Mesodermal cell (in vitro differentiated cells): ENCODE data around the gene CYTH2.
"Not testable (repeated sequence)": the region's sequence is repeated elsewhere in the genome, so short reads cannot be mapped to it uniquely, and the experiment has no call there.

Experiments used
- H3K27ac ChIP-seq: 2 replicates; pipeline ENCODE4 v1.7.0; 2013; ENCODE audit warnings: mild to moderate bottlenecking, low read depth, low read length, moderate library complexity; ENCODE audit not compliant: severe bottlenecking
- H3K36me3 ChIP-seq: 2 replicates; pipeline ENCODE4 v1.7.1; 2013; ENCODE audit warnings: mild to moderate bottlenecking, low read length, moderate library complexity; ENCODE audit not compliant: control insufficient read depth, insufficient read depth
- H3K4me1 ChIP-seq: one replicate; pipeline ENCODE4 v1.7.1; 2013; ENCODE audit warnings: mild to moderate bottlenecking, low read length; ENCODE audit not compliant: insufficient read depth, control insufficient read depth, poor library complexity, severe bottlenecking
- H3K4me3 ChIP-seq: 2 replicates; pipeline ENCODE4 v1.7.0; 2013; ENCODE audit warnings: low read length, control low read depth, mild to moderate bottlenecking; ENCODE audit not compliant: insufficient read depth, poor library complexity, severe bottlenecking; ENCODE audit errors: extremely low read depth
- H3K9me3 ChIP-seq: 2 replicates; pipeline ENCODE4 v1.7.1; 2013; ENCODE audit warnings: mild to moderate bottlenecking, low read length, moderate library complexity; ENCODE audit not compliant: control insufficient read depth
- whole genome bisulfite sequencing, 2 experiments: methylation state at CpG; one replicate each; pipeline ENCODE4 v1.1.5; 2013; ENCODE audit warnings: missing lambda C conversion rate in 2 of 2; ENCODE audit not compliant: insufficient coverage in 2 of 2; 5-methylcytosine and 5-hydroxymethylcytosine counted together

The CYTH2 gene

GRCh38 chr19:48487544-48487943, 18.4 kb downstream of the CYTH2 start:
- WGBS, 2 experiments, result 90 to 96% methylated on average over 5 to 6 of the region's 6 CpGs
- no peaks in the 10 kb centered on the region for H3K9me3 ChIP-seq

DNA sequence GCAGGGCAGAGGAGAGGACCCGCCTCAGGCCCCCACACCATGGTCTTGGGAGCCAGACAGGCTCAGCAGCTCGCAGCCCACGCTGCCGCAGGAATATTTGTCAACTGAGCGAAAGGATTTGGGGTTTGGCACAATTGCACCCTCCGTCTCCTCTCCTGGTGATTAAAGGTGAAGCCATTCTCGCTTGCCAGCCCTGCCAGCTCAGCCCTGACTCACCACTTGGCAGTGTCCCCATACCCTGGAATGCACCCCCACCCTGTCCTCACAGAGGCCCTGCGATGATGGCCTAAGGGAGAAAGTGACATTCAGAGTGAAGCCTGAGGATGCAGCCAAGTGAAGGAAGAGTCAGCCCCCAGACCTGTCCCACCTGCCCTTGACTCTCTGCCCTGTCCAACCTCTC, 18.8 kb downstream of the CYTH2 start:
- Histone ChIP-seq H3K9me3 (no peaks in the 10 kb centered on the region), H3K4me1 (peaks cover 4% of the 10 kb centered on the region), H3K27ac (no peak overlapping the region), H3K36me3 (peaks cover 4% of the 10 kb centered on the region), H3K4me3 (no peak overlapping the region)
- WGBS, 2 experiments, result 91 to 95% methylated on average over 7 to 8 of the region's 8 CpGs

More at GRCh38 chr19:48487544-48487943, 18.4 kb downstream of the CYTH2 start:
- H3K36me3 ChIP-seq, result peaks cover 6% of the 10 kb centered on the region
- H3K4me3 ChIP-seq, result no peak overlapping the region
- H3K27ac ChIP-seq, result no peak overlapping the region
- peaks cover 4% of the 10 kb centered on the region for H3K4me1 ChIP-seq

DNA sequence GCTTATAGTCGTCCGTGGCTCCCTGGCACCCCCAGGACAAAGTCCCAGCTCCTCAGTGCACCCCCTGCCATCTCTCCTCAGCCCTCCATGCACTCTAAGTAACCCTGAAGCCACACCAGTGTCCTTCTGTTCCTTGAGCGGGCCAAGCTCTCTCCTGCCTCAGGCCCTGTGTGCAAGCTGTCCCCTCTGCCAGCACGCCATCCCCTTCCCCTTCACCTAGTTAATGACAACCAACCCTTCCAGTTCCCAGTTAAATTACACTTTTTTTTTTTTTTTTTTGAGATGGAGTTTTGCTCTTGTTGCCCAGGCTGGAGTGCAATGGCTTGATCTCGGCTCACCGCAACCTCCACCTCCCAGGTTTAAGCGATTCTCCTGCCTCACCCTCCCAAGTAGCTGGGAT, 19.3 kb downstream of the CYTH2 start:
- 89 to 96% methylated on average over 3 of the region's 7 CpGs for WGBS, 2 experiments
- not testable (repeated sequence) for H3K4me3 ChIP-seq, H3K4me1 ChIP-seq, H3K9me3 ChIP-seq, H3K27ac ChIP-seq, H3K36me3 ChIP-seq

- 28 to 39% methylated on average over 15 to 17 of the region's 19 CpGs for WGBS, 2 experiments
- Histone ChIP-seq H3K36me3 (no peaks in the 10 kb centered on the region), H3K27ac (no peak overlapping the region), H3K4me1 (peaks cover 4% of the 10 kb centered on the region), H3K4me3 (no peak overlapping the region), H3K9me3 (no peaks in the 10 kb centered on the region)
Observed at GRCh38 chr19:48489608-48490216, 20.5 kb downstream of the CYTH2 start.

- WGBS, 2 experiments, result 11 to 12% methylated on average over 20 to 24 of the region's 50 CpGs
- peaks cover 4% of the 10 kb centered on the region for H3K4me1 ChIP-seq
- H3K9me3 ChIP-seq, result no peaks in the 10 kb centered on the region
- H3K36me3 ChIP-seq, result no peaks in the 10 kb centered on the region
- H3K27ac ChIP-seq, result no peak overlapping the region
- peak overlapping the region; percentile 8 for H3K4me3 ChIP-seq
Observed at GRCh38 chr19:48490981-48491792, 22.0 kb downstream of the CYTH2 start.

DNA sequence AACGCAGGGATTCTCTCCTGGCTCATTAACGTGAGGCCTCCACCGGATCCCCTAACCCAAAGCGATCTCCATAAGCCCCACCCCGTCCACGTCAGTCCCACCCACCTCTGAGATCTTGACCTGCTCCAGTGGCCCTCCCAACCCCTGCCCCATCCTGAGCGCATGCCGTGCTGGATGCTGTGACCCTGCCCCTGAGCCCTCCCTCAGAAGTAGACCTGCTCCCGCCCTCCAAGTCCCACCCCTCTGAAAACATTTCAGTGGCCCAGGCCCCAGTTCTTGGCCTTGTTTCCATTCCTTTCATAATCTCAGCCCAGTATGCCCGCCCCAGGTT, 22.6 kb downstream of the CYTH2 start:
- 15 to 38% methylated on average over 5 to 9 of the region's 10 CpGs for WGBS, 2 experiments
- H3K36me3 ChIP-seq, result no peaks in the 10 kb centered on the region
- no peaks in the 10 kb centered on the region for H3K9me3 ChIP-seq
- H3K4me1 ChIP-seq, result peaks cover 4% of the 10 kb centered on the region
- no peak overlapping the region for H3K27ac ChIP-seq
- peak overlapping the region; percentile 8 for H3K4me3 ChIP-seq

GRCh38 chr19:48492925-48493717, 24.0 kb downstream of the CYTH2 start:
- H3K27ac ChIP-seq, result peak overlapping the region; percentile 10
- no peaks in the 10 kb centered on the region for H3K9me3 ChIP-seq
- 8 to 13% methylated on average over 21 to 34 of the region's 47 CpGs for WGBS, 2 experiments
- peak overlapping the region; percentile 40 for H3K4me3 ChIP-seq
- no peaks in the 10 kb centered on the region for H3K36me3 ChIP-seq
- peaks cover under 1% of the 10 kb centered on the region for H3K4me1 ChIP-seq

DNA sequence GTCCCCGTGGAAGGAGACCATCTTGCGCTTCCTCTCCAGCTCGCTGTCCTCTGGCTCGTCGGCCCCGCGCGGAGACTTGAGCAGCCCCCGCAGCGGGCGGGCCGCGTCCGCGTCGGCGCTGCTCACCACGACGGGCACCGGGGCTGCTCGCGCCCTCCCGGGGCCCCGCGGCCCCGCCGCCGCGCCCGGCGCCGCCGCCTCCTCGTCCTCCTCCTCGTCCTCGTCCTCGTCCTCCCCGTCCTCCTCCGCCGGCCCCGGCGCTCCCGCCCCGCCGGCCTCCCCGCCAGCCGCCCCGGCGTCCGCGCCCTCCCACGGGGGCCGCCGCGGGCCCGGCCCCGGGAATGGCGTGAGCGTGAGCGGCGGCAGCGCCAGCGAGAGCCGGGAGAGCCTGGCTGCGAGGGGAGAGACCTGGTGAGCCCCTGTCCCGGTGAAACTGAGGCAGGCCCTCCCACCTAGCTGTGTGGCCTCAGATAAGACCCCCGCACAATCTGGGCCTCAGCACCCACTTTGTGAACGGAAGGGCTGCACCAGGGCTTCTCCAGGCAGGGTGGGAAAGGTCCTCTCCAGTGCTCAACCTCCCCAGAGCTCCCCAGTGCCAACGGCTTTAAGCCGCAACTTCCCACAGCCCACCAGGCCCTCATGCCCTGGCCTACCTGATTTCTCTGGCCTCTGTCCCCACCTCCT, 24.7 kb downstream of the CYTH2 start:
- Histone ChIP-seq H3K4me1 (no peaks in the 10 kb centered on the region), H3K9me3 (no peaks in the 10 kb centered on the region), H3K36me3 (no peaks in the 10 kb centered on the region), H3K27ac (no peak overlapping the region), H3K4me3 (peak overlapping the region; percentile 40)
- 9 to 11% methylated on average over 48 to 65 of the region's 70 CpGs for WGBS, 2 experiments

- WGBS, 2 experiments, result 92 to 94% methylated on average over 3 to 6 of the region's 6 CpGs
- H3K27ac ChIP-seq, result no peak overlapping the region
- H3K36me3 ChIP-seq, result no peaks in the 10 kb centered on the region
- no peaks in the 10 kb centered on the region for H3K9me3 ChIP-seq
- no peaks in the 10 kb centered on the region for H3K4me1 ChIP-seq
- no peak overlapping the region for H3K4me3 ChIP-seq
Observed at GRCh38 chr19:48495396-48495795, 26.2 kb downstream of the CYTH2 start.

DNA sequence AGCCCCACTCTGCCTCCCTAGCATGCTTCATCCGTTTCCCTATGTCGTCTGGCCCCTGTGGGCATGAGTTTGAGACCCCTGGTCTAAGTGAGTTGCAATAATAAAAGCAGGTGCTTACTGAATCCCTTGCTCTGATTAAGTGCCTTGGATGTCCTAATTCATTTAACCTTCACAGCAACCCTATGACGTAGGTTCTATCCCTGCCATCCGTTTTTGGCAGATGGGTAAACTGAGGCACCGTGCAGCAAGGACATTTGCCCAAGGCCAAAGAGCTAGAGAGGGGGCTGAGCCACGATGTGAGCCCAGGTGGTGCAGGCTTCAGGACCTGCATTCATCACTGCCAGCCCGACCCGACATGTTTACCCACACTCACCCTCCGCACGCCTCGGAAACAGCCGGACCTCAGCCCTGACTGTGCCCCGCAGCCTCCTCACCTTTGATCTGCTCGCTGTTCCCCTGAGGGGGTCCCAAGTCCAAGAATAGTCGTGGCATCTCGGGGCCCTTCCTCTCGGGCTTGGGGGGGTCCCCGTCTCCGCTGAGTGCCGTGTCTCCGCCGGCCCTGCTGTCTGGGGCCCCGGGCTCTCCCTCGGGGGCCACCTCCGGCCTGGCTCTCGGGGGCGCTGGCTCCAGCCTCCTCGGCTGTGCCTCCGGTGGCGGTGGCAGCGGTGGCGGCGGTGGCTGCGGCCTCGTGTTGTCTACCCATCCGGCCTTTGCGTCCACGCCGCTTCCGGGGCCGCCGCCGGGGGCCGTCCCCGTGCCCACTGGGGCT, 28.0 kb downstream of the CYTH2 start:
- 95 to 96% methylated on average over 31 to 43 of the region's 45 CpGs for WGBS, 2 experiments
- no peaks in the 10 kb centered on the region for H3K36me3 ChIP-seq
- H3K4me1 ChIP-seq, result no peaks in the 10 kb centered on the region
- no peak overlapping the region for H3K4me3 ChIP-seq
- no peak overlapping the region for H3K27ac ChIP-seq
- H3K9me3 ChIP-seq, result no peaks in the 10 kb centered on the region
